A549 treated with DMSO at 1 μM for 4 hours (cell line): ENCODE data around the gene TMX2. TPM values are rescaled to one million over a fixed set of nuclear protein-coding genes. Genes with fewer than 3 reads are reported as not detected.

Experiments
- total RNA-seq: library from RNA; stranded (reverse); fragments of 200-300 nt; extraction: Qiagen RNA extraction; gene quantifications from 5 replicates; pipeline ENCODE4 v1.2.3, GENCODE V29; 2022; ENCODE audit warnings: low read depth

The TMX2 gene, protein sequence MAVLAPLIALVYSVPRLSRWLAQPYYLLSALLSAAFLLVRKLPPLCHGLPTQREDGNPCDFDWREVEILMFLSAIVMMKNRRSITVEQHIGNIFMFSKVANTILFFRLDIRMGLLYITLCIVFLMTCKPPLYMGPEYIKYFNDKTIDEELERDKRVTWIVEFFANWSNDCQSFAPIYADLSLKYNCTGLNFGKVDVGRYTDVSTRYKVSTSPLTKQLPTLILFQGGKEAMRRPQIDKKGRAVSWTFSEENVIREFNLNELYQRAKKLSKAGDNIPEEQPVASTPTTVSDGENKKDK
- 153 to 175 TPM (median 158 TPM) in 5 replicates for total RNA-seq

DNA sequence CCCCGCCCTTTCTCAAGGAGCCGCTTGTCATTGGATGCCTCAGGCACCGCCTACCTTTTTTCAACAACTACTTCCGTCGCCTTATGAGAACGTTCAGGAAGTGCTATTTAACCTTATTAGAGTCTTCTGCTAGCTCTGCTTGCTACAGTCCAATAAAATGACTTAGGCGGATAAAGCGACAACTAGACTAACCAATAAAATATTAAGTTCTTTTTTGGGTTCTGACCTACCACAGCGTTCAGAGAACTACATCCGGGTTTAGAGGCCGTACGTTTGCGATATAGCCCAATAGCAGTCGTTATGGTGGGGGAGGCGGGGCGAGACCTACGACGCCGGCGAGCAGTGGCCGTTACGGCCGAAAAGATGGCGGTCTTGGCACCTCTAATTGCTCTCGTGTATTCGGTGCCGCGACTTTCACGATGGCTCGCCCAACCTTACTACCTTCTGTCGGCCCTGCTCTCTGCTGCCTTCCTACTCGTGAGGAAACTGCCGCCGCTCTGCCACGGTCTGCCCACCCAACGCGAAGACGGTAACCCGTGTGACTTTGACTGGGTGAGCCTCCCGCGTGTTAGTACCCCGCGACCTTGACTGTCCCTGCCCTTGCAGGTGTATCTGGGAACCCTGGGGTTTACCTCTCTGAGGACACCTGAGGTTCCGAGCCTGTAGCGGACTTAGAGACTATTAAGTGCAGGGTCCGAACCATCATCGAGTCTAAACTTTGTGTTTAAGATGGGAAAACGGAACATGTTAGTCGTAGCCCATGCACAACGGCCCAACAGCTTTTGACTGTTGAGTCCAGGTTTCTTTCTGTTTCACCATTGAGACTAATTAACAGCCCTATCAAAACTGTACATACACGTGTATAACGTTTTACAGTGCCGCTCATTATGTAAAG is at the start of gene TMX2:
TSS of gene TMX2 (plus strand) at position 338 of the 895 bp plus-strand sequence. CDS start at position 364, 26 bp downstream.

DNA sequence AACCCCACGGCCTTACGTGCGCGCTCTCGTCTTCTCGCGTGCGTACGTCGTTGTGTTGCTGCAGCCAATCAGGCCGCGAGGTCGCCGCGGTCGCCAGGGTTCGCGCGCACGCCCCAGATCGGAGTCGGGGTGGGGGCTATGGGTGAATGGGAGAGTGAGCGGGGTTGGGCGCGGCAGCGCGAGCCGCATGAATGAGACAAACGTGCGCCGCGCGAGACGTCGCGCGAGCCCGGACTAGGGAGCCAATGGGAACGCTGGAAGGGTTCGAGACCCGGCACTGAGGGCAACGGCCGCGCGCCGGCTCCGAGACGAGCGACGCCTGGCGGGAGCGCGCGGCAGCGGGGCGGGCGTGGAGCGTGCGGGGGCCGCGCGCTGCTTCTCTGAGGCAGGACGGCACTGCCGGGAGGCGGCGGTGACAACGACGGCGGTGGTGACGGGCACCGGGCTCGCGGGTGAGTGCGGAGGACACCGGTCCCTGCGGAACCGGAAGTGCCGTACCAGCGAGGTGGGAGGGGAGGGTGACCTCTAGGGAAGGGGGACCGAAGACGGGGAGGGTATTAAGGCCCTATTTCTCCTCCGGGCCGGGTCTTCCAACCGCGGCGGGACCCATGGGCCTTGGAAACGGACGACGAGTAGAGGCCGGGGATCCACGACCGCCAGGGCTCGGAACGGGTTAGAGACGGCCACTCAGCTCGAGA is 44.5 kb upstream of the TMX2 start, which contains the start of gene ZDHHC5:
TSS of gene ZDHHC5 (plus strand) at position 379 of the 698 bp plus-strand sequence. CDS start 4,977 bp downstream, outside the sequence.

DNA sequence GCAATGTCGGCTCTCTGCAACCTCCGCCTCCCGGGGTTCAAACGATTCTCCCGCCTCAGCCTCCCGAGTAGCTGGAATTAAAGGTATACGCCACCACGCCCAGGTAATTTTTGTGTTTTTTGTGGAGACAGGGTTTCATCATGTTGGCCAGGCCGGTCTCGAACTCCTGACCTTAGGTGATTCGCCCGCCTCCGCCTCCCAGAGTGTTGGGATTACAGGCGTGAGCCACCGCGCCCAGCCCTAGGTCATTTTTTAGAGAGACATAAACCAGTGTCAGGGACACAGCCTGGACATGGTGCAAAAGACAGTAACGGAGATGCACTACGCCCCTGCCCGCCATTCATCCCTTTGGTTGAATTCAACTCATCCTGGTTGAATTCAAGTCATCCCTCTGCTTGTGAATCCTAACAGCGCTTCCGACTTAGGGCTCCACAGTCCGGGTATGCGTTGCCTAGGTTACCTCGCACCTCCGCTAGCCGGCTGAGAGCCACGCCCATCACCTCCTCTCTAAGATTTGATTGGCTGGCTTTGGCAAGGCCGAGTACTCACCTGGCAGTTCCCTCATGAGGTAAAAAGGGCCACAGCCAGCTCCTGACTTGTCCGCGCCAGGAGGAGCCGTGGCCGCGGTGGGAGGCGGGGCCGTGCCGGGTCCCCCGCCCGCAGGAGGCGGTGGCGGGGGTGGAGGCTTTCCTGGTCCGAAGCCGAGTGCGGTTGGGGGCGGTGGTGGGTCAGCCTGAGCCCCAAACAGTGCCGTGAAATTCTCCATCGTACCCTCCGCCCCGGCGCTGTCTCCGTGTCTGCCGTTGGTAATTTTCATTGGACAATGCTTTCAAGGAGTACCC is 758 bp upstream of the TMX2 start, which contains the start of gene MED19:
TSS of gene MED19 (minus strand) at position 802 of the 842 bp plus-strand sequence. CDS start at position 766, 36 bp downstream.

DNA sequence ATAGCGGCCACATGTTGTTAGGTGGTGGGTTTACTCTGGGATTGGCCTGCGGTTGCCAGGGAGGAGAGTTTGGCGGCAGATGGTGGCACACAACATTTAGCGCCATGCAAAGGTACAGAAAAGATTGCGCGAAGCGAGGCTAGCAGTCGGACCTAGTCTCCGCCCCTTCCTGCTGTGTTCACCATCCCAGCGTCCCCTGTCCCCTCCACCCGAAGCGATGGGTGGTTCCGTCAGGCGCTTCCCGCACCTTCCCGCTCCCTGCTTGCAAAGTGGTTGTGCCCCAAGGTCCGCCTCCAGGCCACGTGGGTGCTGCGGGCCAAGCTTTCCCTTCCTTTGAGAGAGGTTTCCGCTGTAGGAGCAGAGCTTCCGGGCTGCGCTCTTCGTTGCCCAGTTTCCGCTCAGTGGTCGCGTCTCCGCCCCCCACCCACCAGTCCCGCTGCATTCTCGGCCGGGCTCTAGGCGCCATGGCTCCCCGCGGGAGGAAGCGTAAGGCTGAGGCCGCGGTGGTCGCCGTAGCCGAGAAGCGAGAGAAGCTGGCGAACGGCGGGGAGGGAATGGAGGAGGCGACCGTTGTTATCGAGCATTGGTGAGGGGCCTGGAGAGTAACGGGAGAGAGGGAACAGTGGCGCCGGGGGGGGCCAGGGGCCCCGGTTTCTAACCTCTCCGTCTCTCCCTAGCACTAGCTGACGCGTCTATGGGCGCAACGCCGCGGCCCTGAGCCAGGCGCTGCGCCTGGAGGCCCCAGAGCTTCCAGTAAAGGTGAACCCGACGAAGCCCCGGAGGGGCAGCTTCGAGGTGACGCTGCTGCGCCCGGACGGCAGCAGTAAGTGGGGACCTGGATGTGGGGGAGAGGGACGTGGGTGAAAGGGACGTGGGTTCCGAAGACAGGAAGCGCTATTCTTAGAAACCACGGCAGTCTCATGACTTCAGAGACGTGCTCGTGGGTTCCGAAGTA is 29.0 kb downstream of the TMX2 start, which contains the start of gene SELENOH:
TSS of gene SELENOH (plus strand) at position 360 of the 955 bp plus-strand sequence. CDS start at position 465, 105 bp downstream.

DNA sequence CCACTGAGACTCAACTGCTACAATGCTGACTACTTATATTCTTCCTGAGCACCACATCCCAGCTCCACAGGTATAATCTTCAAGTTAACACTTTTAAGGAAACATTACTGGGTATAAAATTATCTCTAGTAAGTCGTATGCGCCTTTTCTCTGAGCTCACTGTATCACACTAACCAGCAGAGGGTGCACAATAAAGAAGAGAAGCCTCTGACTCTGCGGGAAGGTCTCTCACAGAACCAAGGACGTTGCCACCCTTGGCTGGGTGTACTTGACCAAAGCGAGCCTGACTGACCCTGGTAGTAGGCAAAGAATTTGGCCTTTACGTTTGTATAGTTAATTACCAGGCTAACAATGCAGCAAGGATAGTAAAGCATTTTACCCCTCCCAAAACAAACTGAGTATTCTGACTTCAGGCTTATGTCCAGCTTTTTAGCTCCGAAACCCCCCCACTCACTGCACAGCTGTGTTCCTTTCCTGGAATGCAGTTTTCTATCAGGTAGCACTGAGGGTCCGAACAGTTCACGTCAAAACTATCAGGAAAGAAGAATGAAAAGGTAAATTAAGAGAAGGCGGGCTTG is 39.4 kb downstream of the TMX2 start, which contains the start of gene BTBD18:
TSS of gene BTBD18 (minus strand) at position 144 of the 578 bp plus-strand sequence. CDS start 631 bp downstream, outside the sequence.

DNA sequence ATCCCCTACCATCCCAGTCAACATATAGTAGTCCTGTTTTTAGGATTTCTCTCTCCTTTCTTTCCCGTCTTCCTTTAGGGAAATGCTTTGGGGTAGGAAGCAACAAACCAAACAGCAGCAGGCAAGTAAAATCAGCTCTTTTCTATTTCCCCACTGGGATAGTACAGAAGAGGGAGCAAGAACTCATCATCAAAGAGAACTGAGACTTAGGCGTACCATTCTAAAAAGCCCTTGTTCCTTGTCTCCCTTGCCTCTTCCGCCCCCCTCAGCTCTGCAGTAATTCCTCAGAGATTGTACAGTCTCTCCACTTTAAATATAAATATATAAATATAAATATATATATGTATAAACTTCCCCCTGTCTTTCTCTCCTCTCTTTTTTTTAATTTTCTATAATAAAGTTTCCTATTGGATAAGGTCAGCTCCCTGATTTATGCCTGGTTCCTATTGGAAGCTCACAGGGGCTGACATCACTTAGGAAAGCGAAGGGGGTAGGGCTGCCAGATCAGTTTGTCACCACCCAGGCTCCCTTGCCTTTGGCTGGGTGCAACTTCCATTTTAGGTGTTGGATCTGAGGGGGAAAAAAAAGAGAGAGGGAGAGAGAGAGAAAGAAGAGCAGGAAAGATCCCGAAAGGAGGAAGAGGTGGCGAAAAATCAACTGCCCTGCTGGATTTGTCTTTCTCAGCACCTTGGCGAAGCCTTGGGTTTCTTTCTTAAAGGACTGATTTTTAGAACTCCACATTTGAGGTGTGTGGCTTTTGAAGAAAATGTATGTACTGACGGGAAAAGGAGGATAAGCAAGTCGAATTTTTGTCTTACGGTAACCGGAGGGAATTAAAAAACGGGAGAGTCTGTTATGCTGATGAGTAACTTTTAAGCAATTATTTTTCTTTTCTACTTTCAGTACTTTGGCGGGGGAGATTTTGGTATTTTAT is 49.2 kb downstream of the TMX2 start, which contains the start of gene CTNND1:
TSS of gene CTNND1 (plus strand) at position 502 of the 934 bp plus-strand sequence. CDS start 29,677 bp downstream, outside the sequence.

Other genes with a start within 250 kb of the TMX2 start
- 2.6 to 3.9 TPM (median 3.3 TPM) in 5 replicates for gene SLC43A1, start 196.9 kb upstream of the TMX2 start, total RNA-seq
- 154 to 181 TPM (median 169 TPM) in 5 replicates for gene TIMM10, start 181.8 kb upstream of the TMX2 start, total RNA-seq
- not detected in 5 replicates for gene SMTNL1, start 175.0 kb upstream of the TMX2 start, total RNA-seq
- gene UBE2L6, start 144.9 kb upstream of the TMX2 start, total RNA-seq, result 25.8 to 32.3 TPM (median 27.7 TPM) in 5 replicates
- gene SERPING1, start 114.9 kb upstream of the TMX2 start, total RNA-seq, result 0.29 to 0.55 TPM (median 0.46 TPM) in 5 replicates
- 0.17 to 0.51 TPM (median 0.34 TPM) in 5 replicates for gene YPEL4, start 62.7 kb upstream of the TMX2 start, total RNA-seq
- 29.0 to 33.9 TPM (median 30.6 TPM) in 5 replicates for gene CLP1, start 54.8 kb upstream of the TMX2 start, total RNA-seq
- gene ZDHHC5, start 44.5 kb upstream of the TMX2 start, total RNA-seq, result 72.4 to 79.2 TPM (median 77.8 TPM) in 5 replicates
- 25.5 to 31.3 TPM (median 30.6 TPM) in 5 replicates for gene MED19, start 378 bp upstream of the TMX2 start, total RNA-seq
- 100 to 153 TPM (median 131 TPM) in 5 replicates for gene SELENOH, start 28.9 kb downstream of the TMX2 start, total RNA-seq
- gene BTBD18, start 39.2 kb downstream of the TMX2 start, total RNA-seq, result not detected in 5 replicates
- gene CTNND1, start 49.2 kb downstream of the TMX2 start, total RNA-seq, result 57.5 to 73.7 TPM (median 71.6 TPM) in 5 replicates